HuH-7 (cell line): ENCODE data around the gene SPNS2.

ENCODE experiments used
- DNase-seq: peaks from one replicate; pipeline ENCODE4 v3.0.0; 2011; ENCODE audit warnings: low spot score

Gene SPNS2

DNA sequence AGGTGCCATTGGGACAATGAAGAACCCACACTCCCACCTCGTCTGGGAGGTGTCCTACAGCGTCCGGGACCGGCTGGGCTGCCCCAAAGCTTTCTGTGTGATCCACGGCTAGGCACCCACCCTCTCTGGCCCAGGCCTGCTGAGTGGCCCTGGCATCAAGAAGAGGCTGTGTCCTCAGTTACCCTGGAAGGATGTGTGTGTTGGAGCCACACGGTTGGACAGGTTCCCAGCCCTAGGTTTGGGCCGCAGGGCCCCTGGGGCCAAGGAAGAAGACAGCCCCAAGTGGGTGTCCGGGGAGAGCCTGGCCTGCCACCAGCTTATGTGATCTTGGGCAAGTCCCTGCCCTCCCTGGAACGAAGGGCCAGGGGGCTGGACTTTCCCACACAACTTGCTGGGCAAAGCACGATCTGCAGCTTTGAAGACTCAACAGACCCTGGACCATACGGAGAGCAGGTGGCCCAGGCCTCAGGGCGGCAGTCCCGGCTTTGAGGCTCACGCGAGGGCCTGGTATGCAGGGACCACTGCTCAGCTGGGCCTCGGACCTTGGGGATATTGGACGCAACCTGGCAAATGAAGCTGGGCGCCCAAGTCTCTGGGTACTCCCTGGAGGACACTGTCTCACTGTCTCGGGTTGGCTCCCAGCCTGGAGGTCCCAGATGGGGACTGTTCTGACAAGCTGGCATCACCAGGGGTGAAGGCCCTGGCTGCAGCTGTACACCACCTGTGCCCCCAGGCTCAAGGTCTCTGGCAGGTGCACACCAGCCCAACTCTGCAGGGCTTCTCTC, 39.0 kb downstream of the SPNS2 start:
- no peak for DNase-seq

DNA sequence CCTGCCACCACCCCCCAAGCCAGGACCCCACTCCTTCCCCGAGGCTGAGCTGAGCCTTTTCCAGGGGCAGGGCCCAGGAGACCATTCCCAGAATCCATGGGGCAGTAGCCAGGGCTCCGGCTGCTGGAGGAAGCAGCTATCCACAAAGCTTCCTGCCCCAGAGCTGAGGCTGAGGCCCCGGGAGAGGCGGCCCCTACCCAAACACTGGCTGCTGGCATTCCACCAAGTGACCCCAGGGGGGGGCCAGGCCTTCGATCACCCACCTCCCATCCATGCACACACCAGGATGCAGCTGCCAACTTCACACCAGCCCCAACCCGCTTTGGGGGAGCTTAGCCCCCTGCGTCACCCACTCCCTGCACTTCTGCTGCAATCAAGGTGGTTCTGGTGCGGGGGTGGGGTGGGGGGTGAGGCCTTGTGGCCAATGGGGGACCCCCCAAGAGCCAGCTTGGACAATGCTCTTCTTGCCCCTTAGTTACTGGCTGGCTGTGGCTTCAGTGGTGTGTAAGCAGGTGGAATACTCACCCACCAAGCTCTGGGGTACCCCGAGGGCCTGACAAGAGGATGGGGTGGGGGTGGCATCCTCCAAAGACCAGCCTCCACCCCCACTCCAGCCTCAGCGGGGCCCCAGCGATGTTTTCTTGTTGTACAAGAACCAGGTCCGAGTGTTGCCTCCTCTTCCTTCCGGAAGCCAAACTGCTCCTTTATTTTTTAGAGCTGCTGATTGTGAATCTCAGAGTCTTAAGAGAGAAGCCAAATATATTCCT, 39.7 kb downstream of the SPNS2 start:
- DNase-seq: no peak

DNA sequence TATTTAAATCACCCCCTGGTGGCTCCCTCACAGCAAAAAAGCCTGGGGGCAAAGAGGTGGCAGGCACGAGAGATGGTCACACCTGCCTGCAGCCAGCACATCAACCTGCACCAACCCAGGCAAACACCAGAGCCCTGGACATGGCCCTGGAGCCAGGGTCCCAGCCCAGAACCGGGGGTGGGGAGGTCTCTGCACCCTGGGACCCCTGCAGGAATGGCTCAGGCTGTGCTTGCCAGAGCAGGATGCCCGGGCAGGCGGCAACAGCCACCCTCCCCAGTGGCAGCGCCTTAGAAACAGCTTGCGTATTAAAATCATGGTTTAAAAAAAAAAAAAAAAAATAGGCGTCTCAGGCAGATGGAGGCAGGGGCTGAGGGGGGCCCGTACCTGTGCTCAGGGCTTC, 40.3 kb downstream of the SPNS2 start:
- DNase-seq: no peak

DNA sequence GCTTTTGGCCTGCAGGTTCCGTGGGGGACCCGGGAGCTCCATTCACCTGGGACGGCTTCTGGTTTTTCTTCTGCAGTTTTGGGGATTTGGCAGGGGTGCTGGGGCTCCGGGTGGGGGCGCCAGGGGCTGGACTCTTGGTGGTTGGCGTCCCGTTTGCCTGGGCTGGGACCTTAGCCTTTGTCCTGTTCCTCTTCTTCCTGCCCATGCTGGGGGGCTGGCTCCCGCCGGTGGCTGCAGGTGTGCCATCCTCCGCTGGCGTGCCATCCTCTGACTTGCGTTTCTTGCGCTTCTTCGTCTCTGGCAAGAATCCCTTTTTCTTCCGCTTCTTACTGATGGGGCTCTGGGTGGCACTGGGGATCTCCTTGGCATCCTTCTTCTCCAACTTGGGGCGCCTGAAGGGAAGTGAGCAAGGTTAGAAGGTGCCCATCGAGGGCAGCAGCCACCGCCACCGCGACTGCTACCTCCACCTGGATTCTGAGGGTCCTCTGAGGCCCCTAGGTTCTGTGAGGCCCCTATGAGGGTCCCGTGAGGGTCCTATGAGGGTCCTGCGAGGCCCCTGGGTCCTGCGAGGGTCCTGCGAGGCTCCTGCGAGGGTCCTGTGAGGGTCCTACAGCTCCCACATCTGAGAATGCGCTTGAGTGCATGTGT, 41.0 kb downstream of the SPNS2 start:
- no peak for DNase-seq

DNA sequence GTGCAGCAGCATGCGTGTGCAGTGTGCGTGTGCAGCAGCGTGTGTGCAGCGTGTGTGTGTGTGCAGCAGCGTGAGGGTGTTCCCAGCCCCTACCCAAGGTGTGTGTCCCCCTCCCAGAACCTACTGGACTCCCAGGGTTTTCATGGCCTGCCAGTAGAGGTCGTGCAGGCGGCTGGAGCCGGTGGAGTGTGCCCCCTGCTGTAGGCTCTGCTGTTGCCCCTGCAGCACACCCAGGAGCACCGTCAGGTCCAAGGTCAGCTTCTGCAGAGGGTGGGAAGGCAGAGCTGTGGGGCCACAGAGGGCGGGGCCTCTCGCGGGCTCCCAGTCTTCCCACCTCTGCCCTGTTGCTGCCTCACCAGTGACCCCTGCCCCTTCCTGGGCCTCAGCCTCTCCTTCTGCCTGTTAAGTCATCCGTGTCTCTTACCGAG, 41.6 kb downstream of the SPNS2 start:
- peak; percentile 75 for DNase-seq

DNA sequence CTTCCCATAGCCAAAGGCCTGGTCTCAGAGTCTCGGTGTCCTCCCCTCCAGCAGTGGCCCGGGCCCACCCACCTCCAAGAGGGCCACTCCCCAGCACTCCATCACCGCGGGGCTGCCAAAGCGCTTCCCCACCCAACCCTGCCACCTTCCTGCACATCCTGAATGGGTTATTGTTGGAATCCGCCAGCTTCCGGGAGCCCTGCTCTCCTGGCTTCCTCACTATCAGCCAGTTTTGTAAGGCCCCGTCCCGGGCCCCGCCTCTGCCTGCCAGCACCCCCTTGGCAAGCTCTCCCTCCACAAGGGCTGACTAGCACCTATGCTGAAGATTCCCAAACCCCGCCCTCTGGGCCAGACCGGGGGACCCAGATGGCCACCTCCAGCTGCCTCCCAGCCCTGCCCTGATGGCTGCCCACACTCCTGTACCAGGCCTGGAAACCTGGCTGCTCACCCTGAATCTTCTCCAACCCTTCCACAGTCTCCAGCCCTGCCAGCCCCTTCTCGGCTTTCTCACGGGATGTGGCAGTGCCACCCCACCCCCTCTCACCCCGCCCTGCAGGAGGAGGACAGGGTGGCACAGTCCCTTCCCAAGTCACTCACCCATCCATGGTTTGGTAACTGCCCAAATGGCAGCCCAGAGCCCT, 42.1 kb downstream of the SPNS2 start:
- no peak for DNase-seq

DNA sequence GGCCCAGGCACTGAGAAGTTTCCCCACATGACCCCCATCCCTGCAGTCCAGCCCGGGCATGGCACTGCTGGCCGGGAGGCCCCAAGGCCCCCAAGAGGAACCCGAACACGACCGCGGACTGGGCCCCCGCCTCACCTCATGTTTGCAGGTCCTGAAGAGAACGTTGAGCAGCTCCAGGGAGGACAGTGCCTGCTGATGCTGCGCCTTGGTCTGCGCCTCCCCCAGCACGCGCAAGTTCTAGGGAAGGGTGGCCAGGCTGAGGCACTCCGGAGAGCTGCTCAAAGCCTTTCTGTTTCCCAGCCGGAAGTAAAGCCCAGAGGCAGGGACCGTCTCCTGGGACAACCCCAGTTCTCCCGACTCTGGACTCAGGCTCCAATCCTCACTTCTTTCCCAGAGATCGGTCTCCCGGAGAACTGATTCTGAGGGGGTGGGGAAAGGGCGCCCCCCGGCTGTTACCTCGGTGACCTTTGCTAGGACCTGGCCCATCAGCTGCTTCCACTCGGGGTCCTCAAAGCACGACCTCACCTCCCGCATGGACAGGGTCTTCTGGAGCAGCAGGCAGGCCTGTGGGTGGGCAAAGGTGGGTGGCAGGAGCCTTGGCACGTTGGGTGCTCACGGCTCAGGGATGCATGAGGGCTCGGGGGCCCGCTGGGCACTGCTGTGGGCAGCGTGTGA, 42.8 kb downstream of the SPNS2 start:
- DNase-seq: no peak

DNA sequence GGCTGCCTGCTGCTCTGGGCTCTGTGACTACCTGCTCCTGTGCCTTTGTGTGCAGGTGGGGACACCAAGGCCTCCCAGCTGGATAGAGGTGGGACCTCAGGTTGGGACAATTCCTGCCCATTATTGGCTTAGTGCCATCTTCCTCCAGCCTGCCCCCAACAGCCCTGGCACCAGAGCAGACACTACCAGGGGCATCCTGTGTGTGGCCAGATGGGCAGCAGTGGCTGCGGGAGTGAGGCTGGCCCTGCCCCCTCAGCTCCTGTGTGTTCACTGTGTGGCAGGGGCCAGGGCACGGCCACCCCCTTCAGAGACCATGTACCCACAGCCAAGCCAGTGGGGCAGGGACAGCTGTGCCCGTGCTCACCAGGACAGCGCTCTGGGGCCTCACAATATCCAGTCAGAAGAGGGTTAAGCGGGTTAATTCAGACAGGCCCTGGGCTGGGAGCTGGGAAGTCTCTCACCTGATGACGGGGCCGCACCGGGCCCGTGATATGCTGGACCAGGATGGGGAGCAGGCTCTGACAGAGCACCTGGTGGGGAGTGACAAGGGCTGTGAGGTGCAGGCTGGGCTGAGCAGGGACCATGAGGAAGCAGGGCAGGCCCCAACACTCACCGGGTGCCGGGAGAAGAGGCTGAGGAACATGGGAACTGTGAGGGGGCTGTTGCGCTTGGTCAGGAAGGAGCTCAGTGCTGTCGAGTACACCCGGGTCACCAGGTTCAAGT, 43.5 kb downstream of the SPNS2 start:
- DNase-seq: no peak

DNA sequence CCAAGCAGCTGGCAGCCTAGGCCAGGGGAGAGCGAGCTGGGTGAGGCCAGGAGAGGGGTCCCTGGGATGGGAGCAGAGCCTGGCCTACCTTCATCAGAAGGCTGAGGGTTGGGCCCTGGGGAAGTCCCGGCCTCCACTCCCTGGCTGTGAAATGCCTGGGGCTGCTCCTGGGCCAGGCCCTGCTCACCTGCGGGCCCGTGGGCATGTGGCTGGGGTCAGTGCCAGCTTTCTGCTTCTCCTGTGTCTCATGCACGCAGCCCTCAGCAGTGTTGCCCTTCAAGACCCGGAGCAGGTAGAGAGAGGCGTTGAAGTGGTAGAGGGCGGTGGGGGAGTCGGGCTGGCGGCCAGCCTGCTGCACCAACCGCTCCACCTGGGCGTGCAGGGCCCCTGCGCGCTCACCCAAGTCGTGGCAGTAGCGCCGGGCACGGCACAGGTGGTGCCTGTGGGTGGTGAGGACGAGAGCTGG, 44.1 kb downstream of the SPNS2 start:
- no peak for DNase-seq

DNA sequence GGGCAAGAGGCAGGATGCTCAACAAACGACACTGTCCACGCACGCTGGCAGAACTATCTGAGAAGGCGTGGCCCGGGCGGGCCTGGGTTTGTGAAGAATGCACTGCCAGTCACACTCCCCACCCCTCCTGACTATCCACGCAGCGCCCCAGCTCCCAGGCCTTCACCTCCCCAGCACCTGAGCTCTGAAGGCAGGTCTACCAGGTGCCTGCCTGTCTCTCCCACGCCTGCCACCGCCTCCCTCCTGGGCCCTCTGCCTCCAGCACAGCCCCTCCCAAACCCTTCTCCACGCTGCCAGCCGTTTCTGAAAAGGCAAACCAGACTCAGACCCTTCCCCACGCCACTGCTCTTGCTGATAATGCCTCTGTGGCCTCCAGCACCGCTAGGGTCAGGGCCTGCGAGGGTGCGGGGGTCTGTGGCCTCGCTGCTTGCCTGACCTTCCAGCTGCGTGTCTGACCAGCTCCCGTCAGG, 44.9 kb downstream of the SPNS2 start:
- DNase-seq: no peak

DNA sequence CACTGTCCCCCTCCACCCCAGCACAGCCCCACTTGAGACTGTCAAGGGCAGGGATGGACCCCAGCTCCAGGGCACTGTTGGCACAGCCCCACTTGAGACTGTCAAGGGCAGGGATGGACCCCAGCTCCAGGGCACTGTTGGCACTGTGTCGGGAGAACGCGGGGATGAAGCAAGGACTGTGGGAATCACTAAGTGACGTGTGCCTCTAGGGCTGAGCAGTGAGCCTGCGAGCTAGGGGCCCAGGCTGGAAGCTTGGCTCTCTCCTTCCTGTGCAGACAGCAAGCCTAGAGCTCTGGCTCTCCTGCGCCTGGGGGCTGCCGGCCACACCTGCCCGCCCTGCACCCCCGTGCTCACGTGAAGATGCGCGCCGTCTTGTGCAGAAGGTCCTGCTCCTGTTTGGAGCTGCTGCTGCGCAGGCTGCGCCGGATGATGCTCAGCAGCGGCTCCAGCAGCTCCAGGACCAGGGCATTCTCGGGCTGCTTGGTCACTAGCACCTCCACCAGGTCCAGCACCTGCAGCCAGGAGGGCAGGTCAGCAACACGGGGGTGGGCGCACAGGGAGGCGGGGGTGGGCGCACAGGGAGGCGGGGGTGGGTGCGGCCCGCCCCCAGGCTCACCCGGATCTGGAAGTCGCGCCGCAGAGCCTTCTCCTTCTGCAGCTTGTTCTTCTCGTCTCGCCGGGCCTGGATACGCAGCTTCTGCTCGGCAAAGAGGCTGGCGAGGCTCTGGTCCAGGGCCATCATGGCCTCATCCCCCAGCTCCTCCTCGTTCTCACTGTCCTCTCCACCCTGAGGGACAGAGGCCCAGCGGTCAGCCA, 45.7 kb downstream of the SPNS2 start:
- no peak for DNase-seq

DNA sequence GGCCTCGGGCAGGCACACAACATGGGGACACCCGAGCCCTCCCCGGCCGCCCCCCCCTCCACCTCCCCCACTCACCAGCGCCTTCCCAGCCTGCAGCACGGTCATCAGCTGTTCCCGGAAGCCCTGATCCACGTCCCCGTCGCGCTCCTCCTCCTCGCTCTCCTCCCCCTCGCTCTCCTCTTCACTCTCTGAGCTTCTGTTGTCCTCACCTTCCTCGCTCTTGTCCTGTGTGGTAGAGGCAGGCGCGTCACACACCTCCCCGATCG, 46.2 kb downstream of the SPNS2 start:
- DNase-seq: no peak

DNA sequence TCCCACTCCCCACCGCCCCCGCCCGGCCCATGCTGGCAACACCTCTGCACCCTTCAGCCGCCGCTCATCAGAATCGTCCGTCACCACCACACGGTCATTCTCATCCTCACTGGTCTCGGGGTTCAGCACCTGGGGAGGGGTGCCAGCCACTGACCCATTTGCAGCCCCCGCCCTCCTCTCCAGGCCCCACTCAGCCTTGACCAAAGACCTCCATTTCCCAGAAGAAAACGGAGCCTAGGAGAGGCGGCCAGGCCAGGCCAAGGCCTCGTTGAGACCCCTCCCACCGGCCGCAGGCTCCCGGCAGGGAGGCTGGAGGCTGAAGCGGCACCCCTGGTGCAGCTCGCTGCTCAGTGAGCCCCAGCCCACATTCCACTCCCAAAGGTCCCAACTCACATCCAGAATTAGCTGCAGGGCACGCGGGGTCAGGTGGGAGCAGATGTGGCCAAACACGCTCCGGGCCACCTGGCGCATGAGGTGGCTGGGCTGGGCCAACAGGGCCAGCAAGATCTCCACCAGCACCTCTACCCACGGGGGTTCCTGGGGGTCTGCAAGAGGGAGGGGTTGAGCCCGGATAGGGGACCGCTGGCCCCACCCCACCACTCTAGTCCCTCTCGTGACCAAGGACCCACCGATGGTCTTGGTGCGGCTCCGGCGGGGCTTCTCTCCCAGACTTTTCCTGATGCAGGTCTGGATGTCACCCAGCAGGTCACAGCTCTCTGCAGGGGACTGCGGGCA, 46.7 kb downstream of the SPNS2 start:
- DNase-seq: no peak

DNA sequence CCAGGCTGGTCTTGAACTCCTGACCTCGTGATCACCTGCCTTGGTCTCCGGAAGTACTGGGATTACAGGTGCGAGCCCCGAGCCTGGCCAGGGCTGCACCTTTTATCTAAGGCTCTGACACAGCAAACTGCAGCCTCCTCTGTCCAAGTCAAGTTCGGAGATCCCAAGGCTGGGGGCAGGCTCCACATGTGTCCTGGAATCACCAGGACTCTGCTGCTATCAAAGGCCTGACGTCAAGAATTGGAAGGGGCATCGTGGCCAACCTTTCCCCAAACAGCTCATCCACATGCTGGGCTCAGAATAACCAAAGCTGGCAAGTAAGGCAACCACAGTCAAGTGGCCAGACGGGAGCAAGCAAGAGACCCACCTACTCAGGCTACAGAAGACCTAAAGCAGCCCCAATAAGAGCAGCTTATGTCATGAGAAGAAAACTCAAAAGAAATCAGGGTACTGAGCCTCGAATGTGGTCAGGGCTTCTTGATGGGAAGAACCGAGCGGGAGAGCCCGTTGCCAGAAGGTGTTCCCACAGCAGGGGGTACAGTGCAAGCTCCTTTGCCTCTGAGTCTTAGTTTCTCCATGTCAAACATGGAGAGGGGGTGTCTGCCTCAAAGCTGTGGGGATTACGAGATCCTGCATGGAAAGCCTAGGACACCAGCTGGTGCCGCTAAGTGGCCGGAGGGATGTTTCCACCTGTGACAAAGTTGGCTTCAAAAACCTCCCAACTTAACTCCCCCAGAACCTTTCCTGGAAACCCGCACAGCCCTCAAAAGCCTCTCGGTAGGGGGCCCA, 48.6 kb downstream of the SPNS2 start:
- no peak for DNase-seq

DNA sequence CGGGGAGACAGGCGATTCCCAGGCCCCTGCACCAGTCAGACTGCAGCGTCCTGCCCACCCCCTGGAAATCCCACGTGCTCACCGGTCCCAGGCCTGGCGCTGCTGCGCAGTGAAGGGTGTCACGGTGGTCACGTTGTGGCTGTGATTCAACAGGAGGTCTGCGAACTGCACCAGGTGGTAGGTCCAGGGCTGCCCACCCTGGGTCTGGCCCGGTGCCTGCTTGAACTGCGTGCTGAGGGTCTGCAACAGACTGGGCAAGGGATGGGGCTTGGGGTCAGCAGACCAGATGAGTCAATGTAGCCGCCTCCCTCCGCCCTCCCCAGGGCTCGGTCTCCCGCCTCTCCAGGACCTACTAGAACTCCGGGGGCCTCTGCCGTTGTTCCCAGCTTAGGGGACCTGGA, 49.4 kb downstream of the SPNS2 start:
- DNase-seq: no peak

DNA sequence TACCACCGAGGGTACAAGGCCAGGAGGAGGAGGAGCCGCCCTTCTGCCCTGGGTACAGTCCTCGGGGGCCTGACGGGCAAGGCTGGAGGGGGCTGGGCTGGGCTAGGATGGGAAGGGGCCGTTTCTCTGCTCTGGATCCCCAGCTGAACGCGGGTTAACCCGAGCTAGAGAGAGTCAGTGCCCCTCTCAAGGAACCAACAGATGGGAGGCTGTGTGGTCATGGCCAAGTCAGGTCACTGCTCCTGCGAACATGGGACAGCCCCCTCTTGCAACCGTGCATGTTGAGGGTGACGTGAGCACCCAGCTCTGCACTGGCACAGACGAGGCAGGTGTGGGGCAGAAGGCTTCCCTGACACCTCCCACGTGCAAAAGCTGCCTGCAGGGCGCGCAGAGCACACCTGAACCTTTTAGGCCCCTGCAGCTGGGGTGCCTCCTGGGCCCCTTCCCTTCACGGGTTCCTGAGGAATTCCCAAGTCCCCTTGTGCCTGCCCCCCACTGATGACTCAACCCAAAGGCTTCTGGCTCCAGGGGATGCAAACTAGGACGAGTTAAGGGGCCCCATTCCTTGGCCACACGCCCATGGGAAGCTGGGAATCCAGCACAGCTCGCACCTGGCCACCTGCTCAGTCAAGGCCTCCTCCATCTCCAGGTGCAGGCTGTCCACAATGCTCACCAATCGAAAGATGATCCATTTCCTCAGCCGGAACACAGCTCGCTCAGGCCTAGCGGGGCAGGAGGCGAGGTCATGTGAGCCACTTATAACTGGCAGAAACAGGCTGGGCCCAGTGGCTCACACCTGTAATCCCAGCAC, 50.2 kb downstream of the SPNS2 start:
- DNase-seq: no peak

DNA sequence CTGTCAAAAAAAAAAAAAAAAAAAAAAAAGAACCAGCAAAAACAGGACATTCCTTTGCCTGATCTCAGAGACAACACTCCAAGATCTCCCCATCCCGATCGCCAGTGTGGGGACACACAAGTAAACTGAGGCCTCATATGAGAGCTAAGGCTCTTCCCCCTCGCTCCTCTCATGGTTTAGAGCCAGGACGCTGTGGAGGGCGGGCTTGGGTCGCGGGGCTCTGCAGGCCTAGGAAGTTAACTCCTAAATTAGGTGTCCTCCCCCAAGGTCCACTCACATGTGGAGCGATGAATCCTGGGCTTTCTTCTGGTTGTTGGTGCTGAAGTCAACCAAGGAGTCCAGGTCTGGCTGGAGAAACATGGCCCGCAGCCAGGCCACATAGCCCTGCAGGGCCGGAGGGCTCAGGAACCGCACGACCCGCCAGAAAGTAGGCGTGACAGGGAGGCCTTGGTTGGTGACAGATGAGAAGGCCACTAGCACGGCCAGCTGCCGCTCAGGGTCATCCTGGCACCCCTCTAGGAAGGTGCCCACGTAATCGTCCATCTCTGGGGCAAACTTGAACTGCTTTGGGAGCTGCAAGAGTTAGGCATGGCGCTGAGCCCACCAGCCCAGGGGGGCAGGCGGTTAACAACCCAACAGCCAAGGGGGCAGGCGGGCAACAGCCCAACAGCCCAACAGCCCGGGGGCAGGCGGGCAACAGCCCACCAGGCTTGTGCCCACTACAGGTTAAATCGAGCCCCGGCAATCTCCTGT, 51.3 kb downstream of the SPNS2 start:
- DNase-seq: no peak
